Activated naive CD8-positive, alpha-beta T cell treated with anti-CD3 and anti-CD28 coated beads, Interleukin-2, amount 10 ng/mL, durations not matched to agents 7 days and 5 days (primary cell): Measurements from ENCODE around the gene YWHAE. TPM values are rescaled to one million over a fixed set of nuclear protein-coding genes. Genes with fewer than 3 reads are reported as not detected.
"Not testable (repeated sequence)": the region's sequence is repeated elsewhere in the genome, so short reads cannot be mapped to it uniquely, and the experiment has no call there.

Experiments used
- ATAC-seq: fragments of 150-1000 bp; cut with Tn5 transposase; one replicate; pipeline ENCODE4 v1.10.0; 2021; ENCODE audit warnings: low read depth, moderate library complexity
- POLR2A ChIA-PET: fragments of 350-600 bp; sonication (Branson Sonifier 250); formaldehyde crosslinking; loops from one replicate; lab custom pipeline; 2021; ENCODE audit warnings: antibody characterized with exemption; lab: Charles Lee
- DNase-seq: peaks from one replicate; pipeline ENCODE4 v3.0.0; 2021
- H3K27ac Mint-ChIP-seq: one replicate; pipeline ENCODE4 v1.8.0; 2022; ENCODE audit warnings: mild to moderate bottlenecking, mixed read lengths
- H3K27me3 Mint-ChIP-seq: one replicate; pipeline ENCODE4 v1.8.0; 2022; ENCODE audit warnings: mild to moderate bottlenecking, moderate library complexity, mixed read lengths
- H3K36me3 Mint-ChIP-seq: one replicate; pipeline ENCODE4 v1.8.0; 2021; ENCODE audit warnings: mild to moderate bottlenecking, mixed read lengths
- H3K4me1 Mint-ChIP-seq: one replicate; pipeline ENCODE4 v1.8.0; 2021; ENCODE audit warnings: mixed read lengths
- H3K4me3 Mint-ChIP-seq: one replicate; pipeline ENCODE4 v1.8.0; 2022; ENCODE audit warnings: mild to moderate bottlenecking, moderate library complexity, mixed read lengths
- H3K9me3 Mint-ChIP-seq: one replicate; pipeline ENCODE4 v1.8.0; 2021; ENCODE audit warnings: mixed read lengths
- total RNA-seq, 2 experiments: library from RNA; stranded (reverse); gene quantifications; one replicate each; pipeline ENCODE4 v1.2.3, GENCODE V29; 2021

The YWHAE gene
- total RNA-seq, 2 experiments from 2014 or later: 272 to 287 TPM

- Mint-ChIP-seq H3K27me3 (no peaks in the 10 kb centered on the region), H3K4me1 (peaks cover 4% of the 10 kb centered on the region), H3K9me3 (no peaks in the 10 kb centered on the region), H3K36me3 (peaks cover 16% of the 10 kb centered on the region), H3K4me3 (no peak overlapping the region), H3K27ac (no peak overlapping the region)
- POLR2A ChIA-PET: interaction anchor here (1.0 kb wide), 1 partner anchor 31 kb away, joined by 3 read pairs; no protein-coding TSS in a partner anchor
- no peak for DNase-seq
- no peak for ATAC-seq
These were observed 22.9 kb upstream of the YWHAE start for GRCh38 chr17:1422885-1423284.

GRCh38 chr17:1421470-1421869, 21.4 kb upstream of the YWHAE start:
- Mint-ChIP-seq H3K4me3 (no peak overlapping the region), H3K9me3 (no peaks in the 10 kb centered on the region), H3K36me3 (peaks cover 16% of the 10 kb centered on the region), H3K4me1 (peaks cover 4% of the 10 kb centered on the region), H3K27me3 (no peaks in the 10 kb centered on the region), H3K27ac (no peak overlapping the region)
- POLR2A ChIA-PET: no interaction called here
- DNase-seq (no peak), ATAC-seq (no peak)

- no peak for DNase-seq
- ATAC-seq: no peak
- Mint-ChIP-seq H3K36me3 (peaks cover 13% of the 10 kb centered on the region), H3K4me3 (no peak overlapping the region), H3K27me3 (no peaks in the 10 kb centered on the region), H3K9me3 (no peaks in the 10 kb centered on the region), H3K27ac (no peak overlapping the region), H3K4me1 (peaks cover 4% of the 10 kb centered on the region)
- POLR2A ChIA-PET: no interaction called here
These were observed 21.0 kb upstream of the YWHAE start for GRCh38 chr17:1420981-1421380.

DNA sequence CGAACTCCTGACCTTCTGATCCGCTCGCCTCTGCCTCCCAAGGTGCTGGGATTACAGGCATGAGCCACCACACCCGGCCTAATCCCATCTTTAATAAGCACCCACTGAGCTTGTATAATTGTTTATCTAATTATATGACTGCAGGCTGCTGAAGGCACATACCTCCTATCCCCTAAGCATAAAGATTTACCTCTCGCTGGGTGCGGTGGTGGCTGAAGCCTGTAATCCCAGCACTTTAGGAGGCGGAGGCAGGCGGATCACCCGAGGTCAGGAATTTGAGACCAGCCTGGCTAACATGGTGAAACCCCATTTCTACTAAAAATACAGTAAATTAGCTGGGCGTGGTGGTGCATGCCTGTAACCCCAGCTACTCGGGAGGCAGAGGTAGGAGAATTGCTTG, 20.1 kb upstream of the YWHAE start:
- Mint-ChIP-seq H3K36me3 (peaks cover 8% of the 10 kb centered on the region), H3K27ac (no peak overlapping the region), H3K27me3 (no peaks in the 10 kb centered on the region), H3K9me3 (no peaks in the 10 kb centered on the region), H3K4me3 (no peak overlapping the region), H3K4me1 (peaks cover 4% of the 10 kb centered on the region)
- POLR2A ChIA-PET: no interaction called here
- ATAC-seq: no peak
- no peak for DNase-seq

GRCh38 chr17:1418476-1418875, 18.5 kb upstream of the YWHAE start:
- H3K36me3 Mint-ChIP-seq, H3K27me3 Mint-ChIP-seq, DNase-seq, POLR2A ChIA-PET, ATAC-seq, H3K9me3 Mint-ChIP-seq, H3K4me1 Mint-ChIP-seq, H3K27ac Mint-ChIP-seq, H3K4me3 Mint-ChIP-seq: not testable (repeated sequence)

DNA sequence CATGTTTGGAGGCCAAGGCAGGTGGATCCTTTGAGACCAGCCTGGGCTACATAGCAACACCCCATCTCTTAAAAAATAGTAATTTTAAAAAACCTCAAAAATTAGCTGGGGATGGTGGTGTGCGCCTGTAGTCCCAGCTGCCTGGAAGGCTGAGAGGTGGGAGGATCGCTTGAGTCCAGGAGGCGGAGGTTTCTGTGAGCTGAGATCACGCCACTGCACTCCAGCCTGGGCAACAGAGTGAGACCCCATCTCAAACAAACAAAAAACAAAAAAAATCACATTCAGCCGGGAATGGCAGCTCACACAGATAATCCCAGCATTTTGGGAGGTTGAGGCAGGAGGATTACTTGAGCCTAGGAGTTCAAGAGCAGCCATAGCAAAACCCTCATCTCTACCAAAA, 16.4 kb upstream of the YWHAE start:
- no peaks in the 10 kb centered on the region for H3K9me3 Mint-ChIP-seq
- peaks cover 1% of the 10 kb centered on the region for H3K36me3 Mint-ChIP-seq
- POLR2A ChIA-PET: interaction anchor here (0.6 kb wide), 1 partner anchor 10 kb away, joined by 4 read pairs; no protein-coding TSS in a partner anchor
- H3K4me1 Mint-ChIP-seq: peaks cover 1% of the 10 kb centered on the region
- H3K27me3 Mint-ChIP-seq: no peaks in the 10 kb centered on the region
- H3K27ac Mint-ChIP-seq: no peak overlapping the region
- H3K4me3 Mint-ChIP-seq: no peak overlapping the region
- DNase-seq (no peak), ATAC-seq (no peak)

- Mint-ChIP-seq H3K9me3 (no peaks in the 10 kb centered on the region), H3K36me3 (no peaks in the 10 kb centered on the region), H3K4me1 (peaks cover 1% of the 10 kb centered on the region), H3K4me3 (no peak overlapping the region), H3K27me3 (no peaks in the 10 kb centered on the region), H3K27ac (no peak overlapping the region)
- ATAC-seq (no peak), DNase-seq (no peak)
- POLR2A ChIA-PET: interaction anchor here (1.8 kb wide), 1 partner anchor 15 kb away, joined by 7 read pairs; the partner anchor contains the start of gene YWHAE
These were observed 14.6 kb upstream of the YWHAE start for GRCh38 chr17:1414634-1415033.

DNA sequence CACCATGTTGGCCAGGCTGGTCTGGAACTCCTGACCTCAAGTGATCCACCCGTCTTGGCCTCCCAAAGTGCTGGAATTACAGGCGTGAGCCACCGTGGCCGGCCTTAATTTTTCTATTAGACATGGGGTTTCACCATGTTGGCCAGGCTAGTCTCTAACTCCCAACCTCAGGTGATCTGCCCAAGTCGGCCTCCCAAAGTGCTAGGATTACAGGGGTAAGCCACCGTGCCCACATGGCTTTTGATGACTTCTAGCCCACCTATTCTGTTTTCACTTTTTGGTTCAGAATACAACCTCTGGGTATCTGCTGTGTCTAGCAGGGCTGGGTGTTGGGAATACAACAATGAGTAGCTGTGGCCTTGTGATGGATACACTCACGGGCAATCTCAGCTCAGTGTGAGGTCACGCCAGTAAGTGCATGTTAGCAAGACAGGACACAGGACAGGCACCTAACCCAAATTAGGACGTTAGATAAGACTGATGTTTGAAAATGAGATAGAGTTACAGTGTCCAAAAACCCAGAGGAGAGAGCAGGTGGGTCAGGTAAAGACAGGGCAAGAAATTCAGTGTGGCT, 14.1 kb upstream of the YWHAE start:
- Mint-ChIP-seq H3K27me3 (no peaks in the 10 kb centered on the region), H3K36me3 (no peaks in the 10 kb centered on the region), H3K9me3 (no peaks in the 10 kb centered on the region), H3K4me1 (peaks cover 1% of the 10 kb centered on the region), H3K27ac (no peak overlapping the region), H3K4me3 (no peak overlapping the region)
- DNase-seq: no peak
- POLR2A ChIA-PET: interaction anchor here (1.8 kb wide), 1 partner anchor 14 kb away, joined by 7 read pairs; the partner anchor contains the start of gene YWHAE
- ATAC-seq: no peak

GRCh38 chr17:1413281-1413791, 13.3 kb upstream of the YWHAE start:
- ATAC-seq (no peak), DNase-seq (no peak)
- peaks cover 2% of the 10 kb centered on the region for H3K27me3 Mint-ChIP-seq
- no peak overlapping the region for H3K4me3 Mint-ChIP-seq
- H3K9me3 Mint-ChIP-seq: no peaks in the 10 kb centered on the region
- no peaks in the 10 kb centered on the region for H3K36me3 Mint-ChIP-seq
- H3K27ac Mint-ChIP-seq: no peak overlapping the region
- POLR2A ChIA-PET: interaction anchor here (1.8 kb wide), 1 partner anchor 13 kb away, joined by 7 read pairs; the partner anchor contains the start of gene YWHAE
- H3K4me1 Mint-ChIP-seq: peaks cover 1% of the 10 kb centered on the region

DNA sequence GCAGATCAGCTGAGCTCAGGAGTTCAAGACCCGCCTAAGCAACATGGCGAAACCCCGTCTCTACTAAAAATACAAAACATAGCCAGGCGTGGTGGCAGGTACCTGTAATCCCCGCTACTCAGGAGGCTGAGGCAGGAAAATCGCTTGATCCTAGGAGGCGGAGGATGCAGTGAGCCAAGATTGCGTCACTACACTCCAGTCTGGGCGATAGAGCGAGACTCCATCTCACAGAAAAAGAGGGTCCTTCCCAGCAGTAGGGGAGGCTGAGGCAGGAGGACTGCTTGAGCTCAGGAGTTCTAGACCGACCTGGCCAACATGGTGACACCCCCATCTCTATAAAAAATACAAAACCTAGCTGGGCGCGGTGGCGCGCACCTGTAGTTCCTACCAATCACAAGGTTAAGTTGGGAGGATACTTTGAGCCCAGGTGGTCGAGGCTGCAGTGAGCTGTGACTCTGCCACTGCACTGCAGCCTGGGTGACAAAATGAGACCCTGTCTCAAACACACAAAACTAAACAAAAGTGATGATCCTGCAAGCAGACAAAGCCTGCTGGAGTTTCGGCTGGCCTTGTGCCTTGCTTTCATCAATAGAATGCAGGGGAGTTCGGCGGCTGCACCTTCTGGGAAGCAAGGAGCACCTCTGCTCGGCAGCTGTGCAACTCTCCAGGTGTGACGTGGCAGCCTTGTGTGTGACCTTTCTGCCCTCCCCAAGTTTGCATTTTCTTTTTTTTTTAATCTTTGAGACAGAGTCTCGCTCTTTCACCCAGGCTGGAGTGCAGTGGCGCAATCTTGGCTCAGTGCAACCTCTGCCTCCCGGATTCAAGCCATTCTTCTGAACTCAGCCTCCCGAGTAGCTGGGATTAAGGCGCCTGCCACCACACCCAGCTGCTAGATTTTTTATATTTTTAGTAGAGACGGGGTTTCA, 12.4 kb upstream of the YWHAE start:
- no peak overlapping the region for H3K27ac Mint-ChIP-seq
- no peaks in the 10 kb centered on the region for H3K9me3 Mint-ChIP-seq
- H3K36me3 Mint-ChIP-seq: no peaks in the 10 kb centered on the region
- DNase-seq (no peak), ATAC-seq (no peak)
- peaks cover 2% of the 10 kb centered on the region for H3K27me3 Mint-ChIP-seq
- H3K4me1 Mint-ChIP-seq: peaks cover 1% of the 10 kb centered on the region
- no peak overlapping the region for H3K4me3 Mint-ChIP-seq
- POLR2A ChIA-PET: interaction anchor here (1.8 kb wide), 1 partner anchor 13 kb away, joined by 7 read pairs; the partner anchor contains the start of gene YWHAE

- POLR2A ChIA-PET: interaction anchor here (0.6 kb wide), 1 partner anchor 161 kb away, joined by 5 read pairs; the partner anchor contains the start of gene PITPNA
- Mint-ChIP-seq H3K4me3 (no peak overlapping the region), H3K27ac (no peak overlapping the region), H3K9me3 (no peaks in the 10 kb centered on the region), H3K27me3 (peaks cover 2% of the 10 kb centered on the region), H3K36me3 (peaks cover 11% of the 10 kb centered on the region), H3K4me1 (peaks cover 13% of the 10 kb centered on the region)
- ATAC-seq (no peak), DNase-seq (no peak)
These were observed 2.2 kb upstream of the YWHAE start for GRCh38 chr17:1402262-1402586.

- peaks cover 21% of the 10 kb centered on the region for H3K4me1 Mint-ChIP-seq
- peak overlapping the region; percentile 96 for H3K4me3 Mint-ChIP-seq
- H3K9me3 Mint-ChIP-seq: no peaks in the 10 kb centered on the region
- peaks cover 25% of the 10 kb centered on the region for H3K36me3 Mint-ChIP-seq
- ATAC-seq (peak; percentile 19), DNase-seq (no peak)
- peaks cover 2% of the 10 kb centered on the region for H3K27me3 Mint-ChIP-seq
- peak overlapping the region; percentile 95 for H3K27ac Mint-ChIP-seq
- POLR2A ChIA-PET: interaction anchor here (0.6 to 2.1 kb wide), 11 partner anchors 15 to 167 kb away, joined by 3 to 7 read pairs (median 4); partner anchors contain the start of genes CRK and INPP5K
These were observed 917 bp downstream of the YWHAE start for GRCh38 chr17:1398931-1399678.

- Mint-ChIP-seq H3K4me1 (peaks cover 32% of the 10 kb centered on the region), H3K4me3 (peak overlapping the region; percentile 96), H3K9me3 (no peaks in the 10 kb centered on the region), H3K36me3 (peaks cover 25% of the 10 kb centered on the region), H3K27ac (peak overlapping the region; percentile 95), H3K27me3 (peaks cover 2% of the 10 kb centered on the region)
- POLR2A ChIA-PET: interaction anchor here (0.6 to 1.5 kb wide), 5 partner anchors 33 to 232 kb away, joined by 3 to 5 read pairs (median 4); partner anchors contain the start of gene CRK
- ATAC-seq (no peak), DNase-seq (no peak)
These were observed 2.0 kb downstream of the YWHAE start for GRCh38 chr17:1398028-1398427.
